Naive B cell (primary cell): Measurements from ENCODE around the gene GAB2. TPM values are rescaled to one million over a fixed set of nuclear protein-coding genes. Genes with fewer than 3 reads are reported as not detected.
"Not testable (repeated sequence)": the region's sequence is repeated elsewhere in the genome, so short reads cannot be mapped to it uniquely, and the experiment has no call there.

Experiments
- ATAC-seq, 2 donors: fragments of 150-1000 bp; cut with Tn5 transposase; 2 replicates each; pipeline ENCODE4 v1.10.0; 2021; ENCODE audit warnings: low read depth in 2 of 2, mild to moderate bottlenecking in 2 of 2, moderate library complexity in 2 of 2
- DNase-seq: peaks from one replicate; pipeline ENCODE4 v3.0.0; 2022
- H3K27ac Mint-ChIP-seq, 6 donors: one replicate each; pipeline ENCODE4 v1.8.0; 2020 to 2022; ENCODE audit warnings: mild to moderate bottlenecking in 6 of 6, mixed read lengths in 6 of 6, moderate library complexity in 5 of 6, inconsistent platforms in 2 of 6
- H3K27me3 Mint-ChIP-seq, 3 donors: one replicate each; pipeline ENCODE4 v1.8.0; 2021 to 2022; ENCODE audit warnings: mixed read lengths in 3 of 3, mild to moderate bottlenecking in 1 of 3
- H3K36me3 Mint-ChIP-seq, 2 donors: one replicate each; pipeline ENCODE4 v1.8.0; 2020 to 2022; ENCODE audit warnings: mixed read lengths in 2 of 2, inconsistent platforms in 1 of 2, mild to moderate bottlenecking in 1 of 2
- H3K4me1 Mint-ChIP-seq, 3 donors: one replicate each; pipeline ENCODE4 v1.8.0; 2020 to 2022; ENCODE audit warnings: mixed read lengths in 3 of 3, inconsistent platforms in 1 of 3, mild to moderate bottlenecking in 1 of 3, moderate library complexity in 1 of 3
- H3K4me3 Mint-ChIP-seq, 8 donors: one replicate each; pipeline ENCODE4 v1.8.0; 2020 to 2022; ENCODE audit warnings: mild to moderate bottlenecking in 8 of 8, mixed read lengths in 8 of 8, moderate library complexity in 8 of 8, inconsistent platforms in 2 of 8
- H3K9me3 Mint-ChIP-seq, 7 donors: one replicate each; pipeline ENCODE4 v1.8.0; 2020 to 2022; ENCODE audit warnings: mixed read lengths in 7 of 7, mild to moderate bottlenecking in 5 of 7, inconsistent platforms in 2 of 7, moderate library complexity in 1 of 7
- polyA plus RNA-seq, 6 donors: library from polyadenylated mRNA; unstranded; fragments of 300-500 nt; fragmentation: Illumina TruSeq; gene quantifications; one replicate each; pipeline ENCODE4 v1.2.3, GENCODE V29; 2021; ENCODE audit warnings: low read depth in 6 of 6

Gene GAB2
- polyA plus RNA-seq, 6 donors from 2014 or later, result 0.71 to 4.2 (median 2.2) TPM

DNA sequence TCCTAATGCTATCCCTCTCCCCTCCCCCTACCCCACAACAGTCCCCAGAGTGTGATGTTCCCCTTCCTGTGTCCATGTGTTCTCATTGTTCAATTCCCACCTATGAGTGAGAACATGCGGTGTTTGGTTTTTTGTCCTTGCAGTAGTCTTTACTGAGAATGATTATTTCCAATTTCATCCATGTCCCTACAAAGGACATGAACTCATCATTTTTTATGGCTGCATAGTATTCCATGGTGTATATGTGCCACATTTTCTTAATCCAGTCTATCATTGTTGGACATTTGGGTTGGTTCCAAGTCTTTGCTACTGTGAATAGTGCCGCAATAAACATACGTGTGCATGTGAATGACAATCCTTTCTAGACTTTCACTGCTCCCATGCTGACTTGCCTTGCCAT lies 241.8 kb downstream of the GAB2 start:
- Mint-ChIP-seq H3K36me3 (peaks cover 14 to 30% of the 10 kb centered on the region in 2 donors), H3K4me1 (peaks cover 0 to 15% (median 9%) of the 10 kb centered on the region in 3 donors), H3K27ac (peak overlapping the region in 1 of 6 donors; percentile 73)
- not testable (repeated sequence) for H3K4me3 Mint-ChIP-seq, H3K27me3 Mint-ChIP-seq, DNase-seq, H3K9me3 Mint-ChIP-seq, ATAC-seq

DNA sequence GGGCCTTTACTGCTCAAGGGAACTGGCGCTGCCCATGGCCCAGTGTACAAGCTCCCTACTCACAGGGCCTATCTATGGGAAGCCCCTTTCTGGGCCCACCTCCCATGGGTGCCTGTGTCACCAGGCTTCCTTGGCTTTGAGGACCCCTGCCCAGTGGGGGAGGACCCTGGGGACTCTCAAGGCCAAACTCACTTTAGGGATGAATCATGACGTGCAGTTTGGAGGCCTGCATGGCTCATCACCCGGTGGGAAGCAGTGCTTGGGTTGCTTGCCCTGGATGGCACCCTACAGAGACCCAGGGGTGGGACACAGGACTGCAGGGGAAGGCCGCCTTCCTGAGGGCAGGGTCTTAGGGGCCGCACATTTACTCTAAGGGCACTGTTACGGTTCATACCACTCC lies 245.7 kb downstream of the GAB2 start:
- H3K4me1 Mint-ChIP-seq, result no peaks in the 10 kb centered on the region
- peaks cover 5 to 25% of the 10 kb centered on the region in 2 donors for H3K36me3 Mint-ChIP-seq
- peaks cover 0 to 4% (median 0%) of the 10 kb centered on the region in 7 donors for H3K9me3 Mint-ChIP-seq
- ATAC-seq, result no peak
- H3K4me3 Mint-ChIP-seq, result no peak overlapping the region
- H3K27me3 Mint-ChIP-seq, result no peaks in the 10 kb centered on the region
- peak overlapping the region in 1 of 6 donors; percentile 38 for H3K27ac Mint-ChIP-seq
- DNase-seq, result no peak

DNA sequence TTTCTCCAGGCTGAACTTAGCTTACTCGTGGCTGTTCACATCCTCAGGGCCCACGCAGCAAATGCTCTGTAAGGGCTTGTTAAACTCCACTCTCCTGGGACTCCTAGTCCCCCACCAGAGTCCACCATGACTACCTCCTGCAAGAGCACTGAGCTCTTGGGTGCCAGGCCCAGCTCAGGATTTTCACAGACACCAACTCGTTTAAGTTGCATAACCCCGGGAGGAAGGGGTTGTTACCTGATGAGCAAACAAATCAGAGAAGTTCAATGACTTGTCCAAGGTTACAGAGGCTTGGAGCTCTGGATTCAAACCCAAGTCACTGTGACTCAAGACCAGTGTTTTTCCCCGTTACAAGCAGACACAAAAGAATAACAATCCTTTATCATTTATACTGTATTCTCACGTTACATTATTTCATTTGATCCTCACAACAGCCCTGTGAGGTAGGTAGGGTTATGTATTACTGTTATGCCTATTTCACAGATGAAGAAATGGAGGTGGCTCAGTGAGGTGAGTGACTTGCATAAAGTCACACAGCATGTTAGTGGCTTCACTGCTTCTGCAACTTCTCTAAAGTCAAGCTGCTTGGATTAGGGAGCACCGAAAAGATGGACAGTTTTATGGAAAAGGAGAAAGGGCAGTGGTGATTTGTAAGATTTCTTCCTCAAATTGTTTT lies 246.6 kb downstream of the GAB2 start:
- ATAC-seq, result no peak
- no peaks in the 10 kb centered on the region for H3K4me1 Mint-ChIP-seq
- H3K4me3 Mint-ChIP-seq, result no peak overlapping the region
- DNase-seq, result no peak
- H3K36me3 Mint-ChIP-seq, result peaks cover 5 to 25% of the 10 kb centered on the region in 2 donors
- no peak overlapping the region for H3K27ac Mint-ChIP-seq
- H3K27me3 Mint-ChIP-seq, result no peaks in the 10 kb centered on the region
- H3K9me3 Mint-ChIP-seq, result no peaks in the 10 kb centered on the region

DNA sequence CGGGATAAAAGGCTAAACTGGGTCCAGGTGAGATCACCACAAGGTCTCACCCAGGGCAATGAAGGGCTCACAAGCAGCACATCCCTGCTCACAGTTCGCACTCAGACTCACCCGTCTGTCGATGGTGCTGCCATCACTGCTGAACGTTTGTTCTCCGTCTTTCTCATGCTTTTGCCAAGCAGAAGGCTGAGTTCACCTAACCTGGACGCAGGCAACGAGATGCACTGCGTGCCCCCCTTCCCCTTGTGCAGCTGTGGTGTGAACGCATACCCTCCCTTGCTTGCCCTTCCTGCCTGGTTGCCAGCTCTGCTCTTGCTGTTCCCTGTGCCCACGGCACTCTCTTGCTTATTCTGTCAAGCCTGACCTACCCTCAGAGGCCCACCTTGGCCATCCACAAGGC lies 247.2 kb downstream of the GAB2 start:
- peaks cover 0 to under 1% (median 0%) of the 10 kb centered on the region in 7 donors for H3K9me3 Mint-ChIP-seq
- no peak for DNase-seq
- H3K27ac Mint-ChIP-seq, result peak overlapping the region in 1 of 6 donors; percentile 1
- peaks cover 5 to 25% of the 10 kb centered on the region in 2 donors for H3K36me3 Mint-ChIP-seq
- no peak for ATAC-seq
- no peaks in the 10 kb centered on the region for H3K4me1 Mint-ChIP-seq
- H3K4me3 Mint-ChIP-seq, result no peak overlapping the region
- H3K27me3 Mint-ChIP-seq, result no peaks in the 10 kb centered on the region

DNA sequence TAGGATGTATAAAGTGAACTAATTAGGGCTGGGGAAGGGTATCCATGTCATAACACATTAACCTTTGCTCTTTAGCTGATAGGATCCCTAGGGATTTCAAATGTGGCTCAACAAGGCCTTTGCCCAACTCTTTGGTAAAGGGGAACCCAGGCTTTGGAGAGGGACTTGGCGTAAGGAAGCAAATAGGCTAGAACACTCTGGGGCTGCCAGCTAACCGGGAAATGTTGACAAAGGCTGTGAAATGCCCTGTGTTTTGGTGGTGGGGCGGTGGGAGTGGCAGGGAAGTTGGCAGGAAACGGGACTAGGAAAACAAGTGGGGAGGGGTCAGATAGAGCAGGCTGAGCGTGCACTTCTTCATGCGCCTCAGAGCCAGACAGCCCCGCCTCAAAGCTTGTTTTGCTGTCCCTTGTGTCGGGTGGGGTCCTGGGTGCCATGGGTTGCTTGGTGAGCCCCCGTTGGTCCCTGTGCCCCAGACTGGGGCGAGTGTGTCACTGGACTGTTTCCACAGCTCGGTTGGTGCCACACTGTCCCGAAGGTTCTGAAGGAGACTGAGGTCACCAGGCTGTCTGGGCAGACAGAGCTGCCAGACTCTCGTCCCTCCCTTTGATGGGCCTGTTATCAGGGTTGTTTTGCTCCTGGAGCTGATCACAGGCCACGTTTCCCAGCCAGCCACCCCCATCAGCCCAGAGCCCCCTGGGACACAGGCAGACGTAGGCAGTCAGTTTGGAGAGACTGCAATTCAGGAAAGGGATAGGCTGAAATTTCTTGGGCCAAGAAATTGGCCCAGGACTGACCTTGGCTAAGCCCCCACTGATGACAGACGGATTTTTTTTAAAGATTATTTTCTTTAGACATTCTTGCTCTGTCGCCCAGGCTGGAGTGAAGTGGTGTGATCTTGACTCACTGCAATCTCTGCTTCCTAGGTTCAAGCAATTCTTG lies 248.8 kb downstream of the GAB2 start:
- no peak overlapping the region for H3K4me3 Mint-ChIP-seq

DNA sequence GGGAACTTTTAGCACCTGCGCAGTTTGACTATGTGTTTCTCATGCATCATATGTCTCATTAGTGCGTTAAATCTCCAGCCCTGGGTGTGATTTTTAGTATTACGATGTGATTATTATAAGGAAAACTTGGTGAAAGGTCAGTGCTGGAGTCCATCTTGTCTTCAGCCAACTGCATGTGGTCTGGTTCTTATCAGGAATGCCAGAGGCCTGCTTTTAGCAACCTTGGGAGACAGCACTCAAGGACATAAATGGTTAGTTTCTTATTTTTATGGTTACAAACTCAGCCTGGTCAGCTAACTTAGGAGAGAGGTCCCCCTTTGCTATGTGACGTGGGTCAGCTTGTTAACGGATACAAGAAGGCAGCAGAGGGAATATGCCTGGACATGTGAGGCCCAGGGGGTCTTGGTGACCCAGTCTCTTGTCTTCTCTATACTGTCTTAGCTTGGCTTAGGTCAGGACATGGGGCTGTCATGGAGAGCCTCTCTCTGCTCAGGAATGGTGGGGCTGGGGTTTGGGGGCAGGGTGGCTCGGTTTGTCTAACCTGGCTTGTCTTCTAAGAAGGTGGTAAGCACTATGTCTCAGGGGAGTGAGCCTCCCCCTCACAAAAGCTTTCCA lies 250.7 kb downstream of the GAB2 start:
- H3K9me3 Mint-ChIP-seq, result peaks cover 0 to 1% (median 0%) of the 10 kb centered on the region in 7 donors
- ATAC-seq, result no peak
- H3K4me1 Mint-ChIP-seq, result no peaks in the 10 kb centered on the region
- no peak for DNase-seq
- no peaks in the 10 kb centered on the region for H3K36me3 Mint-ChIP-seq
- no peaks in the 10 kb centered on the region for H3K27me3 Mint-ChIP-seq
- no peak overlapping the region for H3K27ac Mint-ChIP-seq
- H3K4me3 Mint-ChIP-seq, result peak overlapping the region in 1 of 8 donors; percentile 25

More for the DNA sequence above, 248.8 kb downstream of the GAB2 start:
- Mint-ChIP-seq H3K4me1 (no peaks in the 10 kb centered on the region), H3K9me3 (peaks cover 0 to 1% (median 0%) of the 10 kb centered on the region in 7 donors), H3K27me3 (no peaks in the 10 kb centered on the region), H3K36me3 (peaks cover 5 to 16% of the 10 kb centered on the region in 2 donors), H3K27ac (no peak overlapping the region)
- ATAC-seq (no peak), DNase-seq (no peak)

Other genes starting within 250 kb of the GAB2 start
- 1 to 10 TPM in 5 of 6 donors, not detected in 1; 1.2 to 3.4 (median 1.8) TPM for gene KCTD21, start 229.2 kb downstream of the GAB2 start, polyA plus RNA-seq
- gene USP35, start 228.9 kb downstream of the GAB2 start, polyA plus RNA-seq, result under 1 TPM in 5 of 6 donors, not detected in 1; 0.11 to 0.76 (median 0.52) TPM
- gene NARS2, start 157.0 kb upstream of the GAB2 start, polyA plus RNA-seq, result 10 to 100 TPM; 11.4 to 16.4 (median 15.3) TPM